GOT3 (cell line): ENCODE results near the gene FSIP1.

Experiments used
- DNase-seq: peaks from one replicate; lab custom pipeline; 2025; ENCODE audit warnings: mixed read lengths; lab: John Stamatoyannopoulos, UW

The FSIP1 gene

GRCh38 chr15:39593656-39594445, 188.8 kb downstream of the FSIP1 start:
- DNase-seq: no peak

DNA sequence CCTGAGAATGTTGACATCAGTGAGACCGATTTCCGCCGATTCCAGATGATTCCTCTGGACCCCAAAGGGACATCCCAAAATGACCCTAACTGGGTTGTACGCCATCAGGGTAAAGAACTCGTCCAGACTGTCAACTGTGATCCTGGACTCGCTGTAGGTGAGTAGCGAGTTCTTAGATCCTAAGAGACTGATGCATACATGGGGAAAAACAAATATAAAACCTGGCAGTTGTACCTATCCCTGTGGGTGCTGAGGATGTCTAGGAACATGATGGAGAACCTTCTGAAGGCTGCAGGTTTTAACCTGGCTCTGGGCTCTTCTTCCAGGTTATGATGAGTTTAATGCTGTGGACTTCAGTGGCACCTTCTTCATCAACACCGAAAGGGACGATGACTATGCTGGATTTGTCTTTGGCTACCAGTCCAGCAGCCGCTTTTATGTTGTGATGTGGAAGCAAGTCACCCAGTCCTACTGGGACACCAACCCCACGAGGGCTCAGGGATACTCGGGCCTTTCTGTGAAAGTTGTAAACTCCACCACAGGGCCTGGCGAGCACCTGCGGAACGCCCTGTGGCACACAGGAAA, 189.5 kb downstream of the FSIP1 start:
- DNase-seq: no peak

DNA sequence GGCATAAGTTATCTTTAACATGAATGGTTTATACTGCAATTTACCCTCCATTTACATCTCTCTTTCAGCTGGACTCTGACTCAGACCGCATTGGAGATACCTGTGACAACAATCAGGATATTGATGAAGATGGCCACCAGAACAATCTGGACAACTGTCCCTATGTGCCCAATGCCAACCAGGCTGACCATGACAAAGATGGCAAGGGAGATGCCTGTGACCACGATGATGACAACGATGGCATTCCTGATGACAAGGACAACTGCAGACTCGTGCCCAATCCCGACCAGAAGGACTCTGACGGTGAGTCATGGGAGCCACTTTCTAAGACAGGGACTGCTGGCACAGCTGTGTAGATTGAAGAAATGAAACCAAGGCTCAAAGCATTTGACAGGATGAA, 190.1 kb downstream of the FSIP1 start:
- no peak for DNase-seq

GRCh38 chr15:39591896-39592315, 190.7 kb downstream of the FSIP1 start:
- DNase-seq: no peak

GRCh38 chr15:39591141-39591895, 191.3 kb downstream of the FSIP1 start:
- DNase-seq: no peak

- DNase-seq: no peak
Observed at GRCh38 chr15:39589815-39590644, 192.6 kb downstream of the FSIP1 start.

- no peak for DNase-seq
Observed at GRCh38 chr15:39589193-39589814, 193.3 kb downstream of the FSIP1 start.

- no peak for DNase-seq
Observed at GRCh38 chr15:39588531-39589192, 194.0 kb downstream of the FSIP1 start.

GRCh38 chr15:39587731-39588530, 194.7 kb downstream of the FSIP1 start:
- DNase-seq: no peak

DNA sequence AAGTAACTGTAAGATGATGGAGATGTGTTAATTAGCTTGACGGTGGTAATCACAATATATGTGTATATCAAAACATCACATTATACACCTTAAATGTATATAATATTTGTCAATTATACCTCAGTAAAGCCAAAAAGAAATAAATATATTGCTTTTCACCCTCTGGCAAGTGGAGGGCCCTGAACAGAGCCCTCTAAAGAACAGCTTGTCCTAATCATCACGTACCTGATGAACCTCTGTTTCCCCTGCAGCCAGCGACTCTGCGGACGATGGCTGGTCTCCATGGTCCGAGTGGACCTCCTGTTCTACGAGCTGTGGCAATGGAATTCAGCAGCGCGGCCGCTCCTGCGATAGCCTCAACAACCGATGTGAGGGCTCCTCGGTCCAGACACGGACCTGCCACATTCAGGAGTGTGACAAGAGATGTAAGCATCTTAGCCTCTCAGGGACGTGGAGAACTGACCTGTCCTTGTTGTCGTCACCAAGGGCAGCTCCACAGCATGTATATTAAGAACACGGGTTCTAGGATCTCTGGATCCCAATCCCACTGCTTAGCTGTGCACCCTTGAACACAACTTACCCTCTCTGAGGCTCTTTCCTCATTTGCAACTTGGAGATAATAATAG, 195.4 kb downstream of the FSIP1 start:
- no peak for DNase-seq

DNA sequence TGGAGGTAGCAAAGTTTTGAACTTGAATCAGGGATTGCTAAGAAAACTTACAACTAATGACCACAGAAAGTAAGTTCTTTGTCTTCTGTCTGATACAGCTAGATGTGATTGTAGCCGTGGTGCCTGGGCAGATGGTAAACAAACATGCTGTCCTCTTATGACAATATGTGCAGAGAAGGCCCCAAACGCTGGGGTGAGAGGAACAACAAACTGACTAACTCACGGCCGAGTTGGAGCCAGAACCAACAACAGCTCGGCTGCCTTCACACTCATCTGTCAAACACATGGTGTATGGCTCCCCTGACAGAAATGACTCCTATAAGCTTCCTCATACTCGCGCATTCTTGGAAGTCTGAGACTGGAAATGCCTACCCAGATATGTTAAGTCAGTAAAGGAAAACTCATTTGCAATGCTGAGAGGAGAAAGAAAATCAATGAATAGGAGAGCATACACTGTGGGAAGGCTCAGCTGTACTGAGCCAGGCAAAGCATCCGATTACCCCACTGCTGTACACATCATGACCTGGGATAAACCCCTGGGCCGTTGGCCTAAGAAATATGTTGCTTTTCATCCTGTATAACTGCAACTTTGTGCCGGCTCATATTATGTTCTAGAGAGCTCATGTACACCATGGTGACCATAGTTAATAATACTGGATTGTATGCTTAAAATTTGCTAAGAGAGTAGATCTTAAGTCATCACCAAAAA, 196.1 kb downstream of the FSIP1 start:
- no peak for DNase-seq

DNA sequence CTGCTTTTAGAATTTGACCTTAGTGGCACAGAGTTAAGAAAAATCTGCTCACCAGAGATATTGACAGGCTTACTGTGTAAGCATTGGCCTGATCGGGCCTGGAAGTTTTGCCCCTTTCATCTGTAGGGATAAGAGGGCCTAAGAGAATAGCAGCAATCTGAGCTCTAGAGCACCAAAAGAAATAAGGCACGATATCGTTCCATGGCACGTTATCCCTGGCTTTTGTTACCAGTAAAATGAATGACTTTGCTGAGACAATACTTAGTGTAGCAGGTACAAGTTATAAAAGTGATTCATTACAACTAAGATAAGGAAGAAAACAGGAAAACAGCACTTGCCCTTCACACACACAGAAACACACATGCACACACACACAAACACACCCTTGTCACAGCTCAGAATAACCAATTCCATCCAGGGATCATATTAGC, 196.8 kb downstream of the FSIP1 start:
- DNase-seq: no peak

DNA sequence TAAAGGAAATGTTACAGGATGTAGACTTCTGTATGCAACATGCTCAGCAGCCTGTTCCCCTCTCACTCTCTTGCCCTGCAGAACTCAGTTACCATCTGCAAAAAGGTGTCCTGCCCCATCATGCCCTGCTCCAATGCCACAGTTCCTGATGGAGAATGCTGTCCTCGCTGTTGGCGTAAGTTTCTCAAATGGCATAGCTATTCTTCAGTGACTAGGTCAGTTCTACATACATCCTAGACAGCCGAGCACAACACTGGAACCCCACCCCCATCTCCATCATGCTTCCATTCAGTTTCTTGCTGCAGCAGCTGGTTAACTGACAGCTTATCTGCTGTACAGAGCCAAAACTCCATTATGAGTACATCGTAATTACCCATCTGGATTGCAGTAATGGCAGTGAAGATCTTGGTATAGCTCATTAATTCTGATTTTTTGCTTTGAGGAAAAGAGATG, 197.2 kb downstream of the FSIP1 start:
- DNase-seq: no peak

DNA sequence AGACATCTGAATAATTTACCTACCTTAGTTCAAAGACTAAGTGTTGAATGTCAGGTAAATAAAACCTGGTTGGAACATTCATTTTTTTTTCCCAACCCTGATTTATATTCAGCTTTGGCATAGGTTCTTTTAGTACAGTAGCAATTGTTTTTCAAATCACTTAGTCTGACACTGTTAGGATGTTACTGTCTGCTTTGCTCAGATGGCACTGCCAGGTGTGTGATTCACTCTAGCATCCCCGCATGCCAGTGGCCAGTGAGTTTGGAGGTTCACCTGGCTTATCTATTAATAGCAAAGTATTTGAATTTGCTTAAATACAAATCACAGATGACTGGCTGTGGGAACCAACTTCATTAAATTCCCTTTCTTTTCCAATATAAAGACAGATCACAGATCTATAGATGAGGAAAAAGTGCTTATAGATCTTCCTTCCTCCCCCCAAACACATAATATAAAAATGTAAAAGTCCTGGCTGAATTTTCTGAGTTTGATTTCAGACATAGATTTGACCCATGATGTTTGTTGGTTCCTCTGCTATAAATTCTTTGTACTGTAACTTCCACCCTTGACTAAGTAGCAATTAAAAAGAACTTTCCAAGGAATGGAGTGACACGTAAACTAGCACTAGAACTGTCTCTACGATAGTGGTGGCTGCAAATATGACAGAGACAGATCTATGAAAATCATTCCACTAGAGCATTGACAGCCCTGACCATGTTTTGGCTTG, 197.8 kb downstream of the FSIP1 start:
- no peak for DNase-seq

- no peak for DNase-seq
Observed at GRCh38 chr15:39584266-39584659, 198.4 kb downstream of the FSIP1 start.

GRCh38 chr15:39583596-39584265, 198.9 kb downstream of the FSIP1 start:
- no peak for DNase-seq

GRCh38 chr15:39582977-39583595, 199.6 kb downstream of the FSIP1 start:
- no peak for DNase-seq
